Stimulated activated CD4-positive, alpha-beta T cell treated with anti-CD3 and anti-CD28 coated beads, TNF-alpha, amount 100 ng/mL, for 4 hours (primary cell): ENCODE data around the gene TDRD10.
"Not testable (repeated sequence)": the region's sequence is repeated elsewhere in the genome, so short reads cannot be mapped to it uniquely, and the experiment has no call there.

Experiments
- DNase-seq, 3 experiments: peaks; one replicate each; pipeline ENCODE4 v3.0.0-alpha.2; 2020; ENCODE audit warnings: low read depth in 3 of 3

TDRD10 gene

GRCh38 chr1:154479764-154480421 is 22.1 kb upstream of the TDRD10 start:
- DNase-seq: peak in 2 of 3 experiments; percentile 24 to 42

- no peak for DNase-seq
Observed at GRCh38 chr1:154481053-154481452, 21.0 kb upstream of the TDRD10 start.

- no peak for DNase-seq
Observed at GRCh38 chr1:154483941-154484803, 17.8 kb upstream of the TDRD10 start.

- DNase-seq: no peak
Observed at GRCh38 chr1:154485106-154485505, 16.9 kb upstream of the TDRD10 start.

GRCh38 chr1:154485910-154486496 is 16.0 kb upstream of the TDRD10 start:
- no peak for DNase-seq

GRCh38 chr1:154486756-154487155 is 15.3 kb upstream of the TDRD10 start:
- DNase-seq: not testable (repeated sequence)

GRCh38 chr1:154488922-154489321 is 13.1 kb upstream of the TDRD10 start:
- DNase-seq: no peak

- DNase-seq: no peak
Observed at GRCh38 chr1:154489695-154490274, 12.2 kb upstream of the TDRD10 start.

GRCh38 chr1:154490317-154490716 is 11.7 kb upstream of the TDRD10 start:
- no peak for DNase-seq

- no peak for DNase-seq
Observed at GRCh38 chr1:154492115-154492514, 9.9 kb upstream of the TDRD10 start.

GRCh38 chr1:154493276-154493675 is 8.7 kb upstream of the TDRD10 start:
- no peak for DNase-seq

GRCh38 chr1:154495496-154496273 is 6.3 kb upstream of the TDRD10 start:
- DNase-seq: no peak

GRCh38 chr1:154496383-154496782 is 5.6 kb upstream of the TDRD10 start:
- no peak for DNase-seq

- DNase-seq: no peak
Observed at GRCh38 chr1:154497026-154497806, 4.8 kb upstream of the TDRD10 start.

GRCh38 chr1:154499446-154499845 is 2.6 kb upstream of the TDRD10 start:
- no peak for DNase-seq

GRCh38 chr1:154500533-154500932 is 1.5 kb upstream of the TDRD10 start:
- no peak for DNase-seq

- no peak for DNase-seq
Observed at GRCh38 chr1:154501423-154502065, 475 bp upstream of the TDRD10 start.

GRCh38 chr1:154502744-154503115 is 711 bp downstream of the TDRD10 start:
- no peak for DNase-seq

GRCh38 chr1:154503898-154504297 is 1.9 kb downstream of the TDRD10 start:
- DNase-seq: no peak

- no peak for DNase-seq
Observed at GRCh38 chr1:154512760-154513159, 10.7 kb downstream of the TDRD10 start.
